Activated T-helper 2 cell treated with anti-CD3 and anti-CD28 coated beads, Interferon-gamma antibody, Interleukin-2, Interleukin-4, amounts not matched to agents 10 μg/mL and 5 μg/mL and 100 μg/mL, durations not matched to agents 14 hours and 24 hours and 36 hours (primary cell): ENCODE data around the gene UAP1L1. TPM values are rescaled to one million over a fixed set of nuclear protein-coding genes. Genes with fewer than 3 reads are reported as not detected.

Experiments
- DNase-seq: peaks from one replicate; pipeline ENCODE4 v3.0.0; 2021; ENCODE audit warnings: low spot score
- H3K27ac Mint-ChIP-seq: one replicate; pipeline ENCODE4 v1.8.0; 2021; ENCODE audit warnings: mixed read lengths
- H3K27me3 Mint-ChIP-seq: one replicate; pipeline ENCODE4 v1.8.0; 2021; ENCODE audit warnings: low read depth, mixed read lengths
- H3K36me3 Mint-ChIP-seq: one replicate; pipeline ENCODE4 v1.8.0; 2021; ENCODE audit warnings: low read depth, mixed read lengths
- H3K4me1 Mint-ChIP-seq: one replicate; pipeline ENCODE4 v1.8.0; 2021; ENCODE audit warnings: low read depth, mixed read lengths
- H3K4me3 Mint-ChIP-seq: one replicate; pipeline ENCODE4 v1.8.0; 2021; ENCODE audit warnings: low read depth, mild to moderate bottlenecking, moderate library complexity, mixed read lengths
- H3K9me3 Mint-ChIP-seq: one replicate; pipeline ENCODE4 v1.8.0; 2021; ENCODE audit warnings: mixed read lengths
- intact Hi-C: fragments of 100-400 bp; cut with micrococcal nuclease; formaldehyde crosslinking; loops from one replicate; pipeline ENCODE4 v1.15.1; 2023
- total RNA-seq: library from RNA; stranded (reverse); gene quantifications from 2 replicates; pipeline ENCODE4 v1.2.3, GENCODE V29; 2022

The UAP1L1 gene
- total RNA-seq, 1 donor from 2014 or later: 20.0 TPM

- peak; percentile 36 for DNase-seq
- no peaks in the 10 kb centered on the region for H3K9me3 Mint-ChIP-seq
- peak overlapping the region; percentile 87 for H3K27ac Mint-ChIP-seq
- H3K4me1 Mint-ChIP-seq: peaks cover 26% of the 10 kb centered on the region
- H3K4me3 Mint-ChIP-seq: peak overlapping the region; percentile 88
- no peaks in the 10 kb centered on the region for H3K27me3 Mint-ChIP-seq
- intact Hi-C loops: loop anchor here (2.0 to 10.0 kb wide), 5 partner anchors 41 to 1033 kb away; partner anchors contain the start of genes LRRC26, MAN1B1, NACC2 and TMEM210
- H3K36me3 Mint-ChIP-seq: peaks cover 3% of the 10 kb centered on the region
Observed at GRCh38 chr9:137127301-137128157, 50.2 kb downstream of the UAP1L1 start.

DNA sequence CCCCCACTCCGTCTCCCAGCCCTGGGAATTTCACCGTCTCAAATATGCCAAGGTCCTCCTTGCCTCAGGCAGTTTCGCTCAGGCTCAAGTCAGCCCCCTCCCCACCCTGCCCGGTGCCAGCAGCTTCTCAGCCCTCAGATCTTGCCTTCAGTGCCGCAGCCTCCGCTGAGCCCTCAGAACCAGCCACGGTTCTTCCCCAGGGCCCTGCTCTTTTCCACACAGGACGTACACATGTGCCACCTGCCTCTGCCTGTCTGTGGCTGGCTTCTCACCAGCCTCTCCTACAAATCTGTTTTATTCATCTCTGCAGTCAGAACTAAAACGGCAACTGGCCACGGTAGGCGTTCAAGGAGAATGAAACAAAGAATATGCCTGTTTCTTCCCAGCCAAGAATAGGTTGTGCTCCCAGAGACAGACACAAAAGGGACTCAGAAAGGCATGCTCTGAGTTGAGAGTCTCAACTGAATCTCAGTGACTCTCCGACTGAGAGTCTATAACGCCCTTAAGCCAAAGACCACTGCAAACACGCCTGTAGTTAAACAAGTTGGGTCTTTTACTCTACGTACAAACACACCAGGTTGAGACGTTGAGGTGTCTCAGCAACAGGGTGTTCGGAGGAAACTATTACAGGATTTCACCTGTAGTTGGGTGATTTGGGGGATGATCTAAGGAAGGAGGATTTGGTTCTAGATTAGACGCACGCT, 51.0 kb downstream of the UAP1L1 start:
- H3K27me3 Mint-ChIP-seq: peaks cover 3% of the 10 kb centered on the region
- peaks cover 3% of the 10 kb centered on the region for H3K36me3 Mint-ChIP-seq
- H3K27ac Mint-ChIP-seq: peak overlapping the region; percentile 78
- no peaks in the 10 kb centered on the region for H3K9me3 Mint-ChIP-seq
- intact Hi-C loops: loop anchor here (2.0 to 10.0 kb wide), 5 partner anchors 42 to 1034 kb away; partner anchors contain the start of genes LRRC26, MAN1B1, NACC2 and TMEM210
- no peak for DNase-seq
- H3K4me1 Mint-ChIP-seq: peaks cover 24% of the 10 kb centered on the region
- H3K4me3 Mint-ChIP-seq: peak overlapping the region; percentile 88

DNA sequence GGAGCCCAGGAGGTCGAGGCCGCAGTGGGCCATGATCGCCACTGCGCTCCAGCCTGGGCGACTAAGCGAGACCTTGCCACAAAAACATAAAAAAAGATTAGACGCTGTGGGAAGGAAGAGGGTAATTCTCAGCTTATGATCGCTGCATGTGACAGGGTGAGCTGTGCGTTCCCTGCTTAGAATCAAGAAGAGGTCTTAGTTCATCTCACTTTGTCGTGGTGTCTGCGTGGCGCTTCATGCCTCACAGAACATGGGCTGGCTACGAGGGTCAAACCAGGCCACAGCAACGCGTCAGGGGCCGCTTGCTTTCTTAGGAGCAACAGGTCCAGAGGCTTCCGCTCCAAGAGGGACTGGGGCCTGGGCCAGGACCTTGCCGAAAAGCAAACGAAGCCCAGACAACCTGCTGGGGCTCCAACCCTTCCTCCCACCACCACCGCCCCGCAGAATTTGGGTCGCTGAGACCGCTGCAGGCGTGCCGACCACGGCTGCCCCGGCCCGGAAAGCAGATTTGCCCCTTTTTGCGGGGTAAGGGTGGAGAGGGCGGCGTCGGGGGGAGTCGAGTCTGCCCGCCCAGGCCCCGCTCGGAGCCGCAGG, 51.6 kb downstream of the UAP1L1 start:
- H3K4me3 Mint-ChIP-seq: peak overlapping the region; percentile 88
- peaks cover 3% of the 10 kb centered on the region for H3K36me3 Mint-ChIP-seq
- peaks cover 24% of the 10 kb centered on the region for H3K4me1 Mint-ChIP-seq
- no peaks in the 10 kb centered on the region for H3K9me3 Mint-ChIP-seq
- intact Hi-C loops: loop anchor here (2.0 to 10.0 kb wide), 5 partner anchors 42 to 1034 kb away; partner anchors contain the start of genes LRRC26, MAN1B1, NACC2 and TMEM210
- H3K27ac Mint-ChIP-seq: peak overlapping the region; percentile 78
- DNase-seq: no peak
- peaks cover 3% of the 10 kb centered on the region for H3K27me3 Mint-ChIP-seq

GRCh38 chr9:137129456-137130175, 52.3 kb downstream of the UAP1L1 start:
- intact Hi-C loops: loop anchor here (2.0 to 10.0 kb wide), 5 partner anchors 43 to 1035 kb away; partner anchors contain the start of genes LRRC26, MAN1B1, NACC2 and TMEM210
- Mint-ChIP-seq H3K4me3 (peak overlapping the region; percentile 88), H3K27ac (peak overlapping the region; percentile 38), H3K36me3 (peaks cover 3% of the 10 kb centered on the region), H3K27me3 (peaks cover 3% of the 10 kb centered on the region), H3K4me1 (peaks cover 24% of the 10 kb centered on the region), H3K9me3 (no peaks in the 10 kb centered on the region)
- DNase-seq: peak; percentile 90

DNA sequence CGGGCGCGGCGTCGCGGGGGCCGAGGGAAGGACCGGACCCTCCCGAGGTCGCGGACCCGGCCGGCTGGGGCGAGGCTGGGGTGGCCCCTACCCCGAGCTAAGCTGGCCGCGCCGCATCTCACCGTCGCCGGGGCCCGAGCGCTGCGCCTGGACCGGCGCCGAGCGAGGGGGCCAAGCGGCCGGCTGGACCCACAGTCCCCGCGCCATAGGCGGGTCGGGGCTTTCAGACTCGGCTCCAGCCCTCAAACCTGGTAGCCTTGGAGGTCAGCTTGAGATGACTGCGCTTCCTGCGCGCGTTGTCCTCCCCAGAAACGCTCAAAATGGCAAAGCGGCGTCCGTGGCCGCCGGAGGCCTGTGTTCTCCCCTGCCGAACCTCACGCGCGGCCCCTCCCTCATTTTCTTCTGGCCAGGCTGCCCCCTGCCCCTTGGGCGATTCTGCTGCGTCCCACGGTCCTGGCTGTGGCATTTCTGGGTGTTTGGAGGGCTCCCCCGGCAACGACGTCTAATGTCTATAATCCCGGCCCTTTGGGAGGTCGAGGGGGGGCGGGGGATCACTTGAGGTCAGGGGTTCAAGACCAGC, 52.9 kb downstream of the UAP1L1 start:
- no peak for DNase-seq
- Mint-ChIP-seq H3K36me3 (peaks cover 3% of the 10 kb centered on the region), H3K27ac (peak overlapping the region; percentile 71), H3K4me3 (peak overlapping the region; percentile 85), H3K4me1 (peaks cover 24% of the 10 kb centered on the region), H3K27me3 (peaks cover 4% of the 10 kb centered on the region), H3K9me3 (no peaks in the 10 kb centered on the region)
- intact Hi-C loops: no loop called here

Other genes with a start within 250 kb of the UAP1L1 start
- gene AJM1, start 235.0 kb upstream of the UAP1L1 start, total RNA-seq: 5.0 and 5.1 TPM in 2 replicates
- gene PHPT1, start 228.1 kb upstream of the UAP1L1 start, total RNA-seq: 127 and 133 TPM in 2 replicates
- 19.0 and 21.0 TPM in 2 replicates for gene MAMDC4, start 225.2 kb upstream of the UAP1L1 start, total RNA-seq
- gene EDF1, start 211.2 kb upstream of the UAP1L1 start, total RNA-seq: 381 and 410 TPM in 2 replicates
- gene TRAF2, start 191.0 kb upstream of the UAP1L1 start, total RNA-seq: 59.5 and 60.4 TPM in 2 replicates
- gene FBXW5, start 132.8 kb upstream of the UAP1L1 start, total RNA-seq: 94.4 and 95.9 TPM in 2 replicates
- gene C8G, start 132.3 kb upstream of the UAP1L1 start, total RNA-seq: 0.76 and 0.89 TPM in 2 replicates
- gene LCN12, start 125.2 kb upstream of the UAP1L1 start, total RNA-seq: 2.0 and 2.1 TPM in 2 replicates
- gene PTGDS, start 100.0 kb upstream of the UAP1L1 start, total RNA-seq: not detected in 2 replicates
- not detected in 2 replicates for gene LCNL1, start 94.5 kb upstream of the UAP1L1 start, total RNA-seq
- gene PAXX, start 85.1 kb upstream of the UAP1L1 start, total RNA-seq: 60.5 and 72.6 TPM in 2 replicates
- gene CLIC3, start 80.9 kb upstream of the UAP1L1 start, total RNA-seq: not detected in 2 replicates
- 27.4 and 31.4 TPM in 2 replicates for gene ABCA2, start 49.3 kb upstream of the UAP1L1 start, total RNA-seq
- gene FUT7, start 45.4 kb upstream of the UAP1L1 start, total RNA-seq: 0.21 TPM in 1 of 2 replicates, not detected in the other
- gene NPDC1, start 31.3 kb upstream of the UAP1L1 start, total RNA-seq: 32.7 and 36.0 TPM in 2 replicates
- gene ENTPD2, start 23.5 kb upstream of the UAP1L1 start, total RNA-seq: not detected in 2 replicates
- 26.5 and 27.1 TPM in 2 replicates for gene SAPCD2, start 7.0 kb upstream of the UAP1L1 start, total RNA-seq
- gene MAN1B1, start 9.5 kb downstream of the UAP1L1 start, total RNA-seq: 47.5 and 52.2 TPM in 2 replicates
- 318 and 321 TPM in 2 replicates for gene DPP7, start 37.2 kb downstream of the UAP1L1 start, total RNA-seq
- 0.07 TPM in 1 of 2 replicates, not detected in the other for gene GRIN1, start 61.6 kb downstream of the UAP1L1 start, total RNA-seq
- 0.21 and 0.34 TPM in 2 replicates for gene LRRC26, start 92.5 kb downstream of the UAP1L1 start, total RNA-seq
- not detected in 2 replicates for gene TMEM210, start 94.5 kb downstream of the UAP1L1 start, total RNA-seq
- gene ANAPC2, start 111.0 kb downstream of the UAP1L1 start, total RNA-seq: 52.3 and 58.5 TPM in 2 replicates
- 91.6 and 91.8 TPM in 2 replicates for gene SSNA1, start 111.2 kb downstream of the UAP1L1 start, total RNA-seq
- 16.4 and 18.2 TPM in 2 replicates for gene TPRN, start 123.2 kb downstream of the UAP1L1 start, total RNA-seq
- gene TMEM203, start 128.1 kb downstream of the UAP1L1 start, total RNA-seq: 34.9 and 35.0 TPM in 2 replicates
- 38.2 and 40.2 TPM in 2 replicates for gene NDOR1, start 128.2 kb downstream of the UAP1L1 start, total RNA-seq
- gene RNF208, start 144.7 kb downstream of the UAP1L1 start, total RNA-seq: 9.5 and 10.1 TPM in 2 replicates
- 0.41 and 0.50 TPM in 2 replicates for gene CYSRT1, start 147.7 kb downstream of the UAP1L1 start, total RNA-seq
- gene RNF224, start 150.0 kb downstream of the UAP1L1 start, total RNA-seq: not detected in 2 replicates
- not detected in 2 replicates for gene SLC34A3, start 153.4 kb downstream of the UAP1L1 start, total RNA-seq
- gene TUBB4B, start 163.8 kb downstream of the UAP1L1 start, total RNA-seq: 357 and 361 TPM in 2 replicates
- 0.48 TPM in 2 replicates for gene STPG3, start 173.8 kb downstream of the UAP1L1 start, total RNA-seq
- gene NELFB, start 177.8 kb downstream of the UAP1L1 start, total RNA-seq: 71.4 and 72.6 TPM in 2 replicates
- 17.2 and 17.5 TPM in 2 replicates for gene TOR4A, start 200.2 kb downstream of the UAP1L1 start, total RNA-seq
- 9.3 and 11.2 TPM in 2 replicates for gene NRARP, start 224.8 kb downstream of the UAP1L1 start, total RNA-seq